Kidney (tissue), 14 donors: Measurements from ENCODE around the gene RALGAPB. TPM values are rescaled to one million over a fixed set of nuclear protein-coding genes. Genes with fewer than 3 reads are reported as not detected.

ENCODE experiments used
- DNase-seq, 5 donors: peaks; one replicate each; pipeline ENCODE4 v3.0.0-alpha.2; 2013 to 2020
- FAIRE-seq: peaks from 2 replicates; lab custom pipeline; 2012; peaks lifted over from hg19 to GRCh38; lab: Jason Lieb, UNC
- H3K27ac ChIP-seq, 2 donors: one replicate each; pipeline ENCODE4 v1.7.0; 2013; ENCODE audit warnings: low read depth in 2 of 2, low read length in 2 of 2, inconsistent platforms in 1 of 2
- H3K27me3 ChIP-seq: one replicate; pipeline ENCODE4 v1.7.1; 2013; ENCODE audit warnings: low read length, inconsistent platforms; ENCODE audit not compliant: control insufficient read depth, insufficient read depth
- H3K36me3 ChIP-seq, 3 donors: one replicate each; pipeline versions ENCODE4 v1.7.0 to v1.7.1; 2013; ENCODE audit warnings: low read length in 3 of 3, control low read depth in 1 of 3, inconsistent platforms in 1 of 3; ENCODE audit not compliant: insufficient read depth in 3 of 3, control insufficient read depth in 2 of 3
- H3K4me1 ChIP-seq, 3 donors: one replicate each; pipeline versions ENCODE4 v1.7.0 to v1.7.1; 2013; ENCODE audit warnings: low read length in 3 of 3, inconsistent platforms in 1 of 3, low read depth in 1 of 3; ENCODE audit not compliant: control insufficient read depth in 2 of 3, insufficient read depth in 2 of 3
- H3K4me3 ChIP-seq, 3 donors: one replicate each; pipeline versions ENCODE4 v1.7.0 to v1.8.1; 2013; ENCODE audit warnings: low read length in 3 of 3, control low read depth in 1 of 3, inconsistent platforms in 1 of 3
- H3K9ac ChIP-seq, 3 donors: one replicate each; pipeline versions ENCODE4 v1.7.0 to v1.7.1; 2013; ENCODE audit warnings: low read length in 3 of 3, control low read depth in 1 of 3, inconsistent platforms in 1 of 3
- H3K9me3 ChIP-seq, 3 donors: one replicate each; pipeline versions ENCODE4 v1.7.0 to v1.7.1; 2013; ENCODE audit warnings: low read length in 3 of 3, control low read depth in 1 of 3, inconsistent platforms in 1 of 3; ENCODE audit not compliant: control insufficient read depth in 2 of 3, insufficient read depth in 1 of 3
- CTCF ChIP-seq: IDR thresholded peaks from 3 replicates; pipeline ENCODE4 v1.5.1; 2012; ENCODE audit warnings: mild to moderate bottlenecking, moderate library complexity, borderline replicate concordance; ENCODE audit not compliant: insufficient read depth; ENCODE audit errors: extremely low read depth
- intact Hi-C: fragments of 100-400 bp; cut with DNase I; formaldehyde crosslinking; loops from one replicate; pipeline ENCODE4 v1.11.1; 2022
- polyA plus RNA-seq: library from polyadenylated mRNA; stranded (reverse); fragments of 350-450 nt; fragmentation: Illumina TruSeq; extraction: RNeasy Lipid Tissue Mini Kit (QIAGEN cat#74804); gene quantifications from one replicate; pipeline ENCODE4 v1.2.3, GENCODE V29; 2014; ENCODE audit warnings: low read depth, low replicate concordance; ENCODE audit not compliant: insufficient read depth
- total RNA-seq: library from RNA; stranded (reverse); fragmentation: NEBNext Ultra II Directional; extraction: Animal tissue kit (Norgen Biotek cat#: 25700); gene quantifications from one replicate; pipeline ENCODE4 v1.2.1, GENCODE V29; 2021
- donor health status: control.
- donor health status: control.
- donor health status: control.
- donor health status: control.
- donor health status: control.
- donor health status: DM: yes; HTN: yes; CAD: no.
- donor health status: Normal renal cell carcinoma (clear cell type).

Gene RALGAPB
- total and polyA plus RNA-seq, 2 donors from 2014 or later = 9.4 to 43.3 TPM

GRCh38 chr20:38537176-38537575 lies 64.5 kb downstream of the RALGAPB start:
- Histone ChIP-seq H3K9ac (no peak overlapping the region), H3K27ac (no peak overlapping the region), H3K36me3 (peaks cover 15 to 68% (median 48%) of the 10 kb centered on the region in 3 donors), H3K4me3 (no peak overlapping the region), H3K4me1 (no peaks in the 10 kb centered on the region), H3K27me3 (no peaks in the 10 kb centered on the region), H3K9me3 (no peaks in the 10 kb centered on the region)
- FAIRE-seq (no peak), DNase-seq (no peak)
- intact Hi-C loops = no loop called here
- TF ChIP-seq CTCF = no peak

- H3K4me3 ChIP-seq = no peak overlapping the region
- H3K9me3 ChIP-seq = no peaks in the 10 kb centered on the region
- H3K27ac ChIP-seq = no peak overlapping the region
- intact Hi-C loops = no loop called here
- TF ChIP-seq CTCF = no peak
- FAIRE-seq = no peak
- H3K4me1 ChIP-seq = no peaks in the 10 kb centered on the region
- no peak for DNase-seq
- H3K36me3 ChIP-seq = peaks cover 15 to 68% (median 49%) of the 10 kb centered on the region in 3 donors
- no peaks in the 10 kb centered on the region for H3K27me3 ChIP-seq
- no peak overlapping the region for H3K9ac ChIP-seq
These were observed 66.1 kb downstream of the RALGAPB start for GRCh38 chr20:38538789-38539188.

GRCh38 chr20:38543014-38543906 lies 70.6 kb downstream of the RALGAPB start:
- peaks cover 7 to 68% (median 47%) of the 10 kb centered on the region in 3 donors for H3K36me3 ChIP-seq
- no peak overlapping the region for H3K4me3 ChIP-seq
- DNase-seq (no peak), FAIRE-seq (no peak)
- no peak overlapping the region for H3K27ac ChIP-seq
- no peaks in the 10 kb centered on the region for H3K9me3 ChIP-seq
- TF ChIP-seq CTCF = no peak
- no peaks in the 10 kb centered on the region for H3K27me3 ChIP-seq
- no peak overlapping the region for H3K9ac ChIP-seq
- intact Hi-C loops = no loop called here
- H3K4me1 ChIP-seq = no peaks in the 10 kb centered on the region
